Astrocyte (in vitro differentiated cells and primary cell): ENCODE data around the gene AUTS2. TPM values are rescaled to one million over a fixed set of nuclear protein-coding genes. Genes with fewer than 3 reads are reported as not detected.

Experiments
- DNase-seq: peaks from one replicate; pipeline ENCODE4 v3.0.0-alpha.2; 2010; ENCODE audit warnings: low read depth
- FAIRE-seq: peaks from 2 replicates; lab custom pipeline; 2011; peaks lifted over from hg19 to GRCh38; lab: Jason Lieb, UNC
- H2AFZ ChIP-seq: 2 replicates; pipeline ENCODE4 v1.6.0; 2012; ENCODE audit warnings: low read depth, low read length, inconsistent platforms
- H3K27ac ChIP-seq: 2 replicates; pipeline ENCODE4 v1.5.1; 2011; ENCODE audit warnings: low read depth, low read length, inconsistent platforms
- H3K27me3 ChIP-seq: 2 replicates; pipeline ENCODE4 v1.6.0; 2011; ENCODE audit warnings: low read length, inconsistent platforms; ENCODE audit not compliant: insufficient read depth
- H3K36me3 ChIP-seq: 2 replicates; pipeline ENCODE4 v1.5.1; 2011; ENCODE audit warnings: low read length, inconsistent platforms; ENCODE audit not compliant: insufficient read depth
- H3K4me1 ChIP-seq: 2 replicates; pipeline ENCODE4 v1.5.1; 2011; ENCODE audit warnings: low read length, inconsistent platforms; ENCODE audit not compliant: insufficient read depth
- H3K4me2 ChIP-seq: 2 replicates; pipeline ENCODE4 v1.6.0; 2012; ENCODE audit warnings: low read length, inconsistent platforms
- H3K4me3 ChIP-seq: 2 replicates; pipeline ENCODE4 v1.5.1; 2011; ENCODE audit warnings: low read depth, mild to moderate bottlenecking, low read length, inconsistent platforms; ENCODE audit not compliant: insufficient read depth
- H3K79me2 ChIP-seq: 2 replicates; pipeline ENCODE4 v1.6.0; 2012; ENCODE audit warnings: mild to moderate bottlenecking, low read length, inconsistent platforms; ENCODE audit not compliant: insufficient read depth
- H3K9ac ChIP-seq: 2 replicates; pipeline ENCODE4 v1.6.0; 2012; ENCODE audit warnings: mild to moderate bottlenecking, low read length, inconsistent platforms
- H3K9me3 ChIP-seq: 2 replicates; pipeline ENCODE4 v1.5.1; 2012; ENCODE audit warnings: low read depth, mild to moderate bottlenecking, low read length, inconsistent platforms; ENCODE audit not compliant: insufficient read depth
- H4K20me1 ChIP-seq: 2 replicates; pipeline ENCODE4 v1.6.0; 2012; ENCODE audit warnings: low read length, inconsistent platforms; ENCODE audit not compliant: insufficient read depth
- H3K27ac Mint-ChIP-seq: one replicate; pipeline ENCODE4 v1.8.0; 2021; ENCODE audit warnings: mild to moderate bottlenecking, mixed read lengths; ENCODE audit not compliant: unreplicated experiment
- H3K27me3 Mint-ChIP-seq: one replicate; pipeline ENCODE4 v1.8.0; 2021; ENCODE audit warnings: low read depth, mixed read lengths; ENCODE audit not compliant: unreplicated experiment
- H3K36me3 Mint-ChIP-seq: one replicate; pipeline ENCODE4 v1.8.0; 2021; ENCODE audit warnings: low read depth, mixed read lengths; ENCODE audit not compliant: unreplicated experiment
- H3K4me1 Mint-ChIP-seq: one replicate; pipeline ENCODE4 v1.8.0; 2021; ENCODE audit warnings: low read depth, mixed read lengths; ENCODE audit not compliant: unreplicated experiment
- H3K4me3 Mint-ChIP-seq: one replicate; pipeline ENCODE4 v1.8.0; 2021; ENCODE audit warnings: mild to moderate bottlenecking, moderate library complexity, mixed read lengths; ENCODE audit not compliant: unreplicated experiment
- H3K9me3 Mint-ChIP-seq: one replicate; pipeline ENCODE4 v1.8.0; 2021; ENCODE audit warnings: mild to moderate bottlenecking, mixed read lengths; ENCODE audit not compliant: unreplicated experiment
- EZH2 ChIP-seq: IDR thresholded peaks from 2 replicates; pipeline ENCODE4 v1.6.1; 2012; ENCODE audit warnings: mild to moderate bottlenecking, low read length, inconsistent platforms; ENCODE audit not compliant: insufficient read depth
- total RNA-seq: library from RNA; stranded (reverse); gene quantifications from 2 replicates; pipeline ENCODE4 v1.2.1, GENCODE V29; 2021
- TF ChIP-seq, protein P1 (sequence below): IDR thresholded peaks from 2 replicates; pipeline ENCODE4 v1.5.1; 2011; ENCODE audit warnings: low read depth, mild to moderate bottlenecking, inconsistent platforms, low read length, moderate library complexity; ENCODE audit not compliant: insufficient read depth

Gene AUTS2
- total RNA-seq, 1 donor from 2014 or later = 73.2 TPM

DNA sequence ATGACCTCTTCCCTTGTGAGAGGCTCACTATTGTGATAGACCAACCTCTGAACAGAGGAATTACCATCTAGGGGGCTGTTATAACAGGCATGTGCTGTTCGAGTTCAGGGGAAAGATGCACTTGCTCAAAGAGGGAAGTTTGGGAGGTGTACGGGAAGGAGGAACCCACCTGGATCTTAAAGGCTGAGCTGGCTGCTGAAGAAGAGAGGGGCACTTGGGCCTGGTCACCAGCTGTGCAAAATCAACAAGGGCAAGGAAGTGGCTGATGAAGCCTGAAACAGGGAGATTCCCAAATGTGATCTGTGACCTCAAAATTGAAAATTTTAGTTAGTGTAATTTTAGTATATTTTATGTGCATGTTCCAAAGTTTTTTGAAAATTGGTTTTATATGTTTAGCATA, 407.2 kb downstream of the AUTS2 start:
- Mint-ChIP-seq H3K27ac (no peak overlapping the region), H3K4me1 (peaks cover 12% of the 10 kb centered on the region), H3K4me3 (no peak overlapping the region), H3K27me3 (no peaks in the 10 kb centered on the region), H3K9me3 (no peaks in the 10 kb centered on the region), H3K36me3 (no peaks in the 10 kb centered on the region)
- no peak overlapping the region for H3K9ac ChIP-seq
- TF ChIP-seq EZH2 = no peak
- TF ChIP-seq, protein P1, sequence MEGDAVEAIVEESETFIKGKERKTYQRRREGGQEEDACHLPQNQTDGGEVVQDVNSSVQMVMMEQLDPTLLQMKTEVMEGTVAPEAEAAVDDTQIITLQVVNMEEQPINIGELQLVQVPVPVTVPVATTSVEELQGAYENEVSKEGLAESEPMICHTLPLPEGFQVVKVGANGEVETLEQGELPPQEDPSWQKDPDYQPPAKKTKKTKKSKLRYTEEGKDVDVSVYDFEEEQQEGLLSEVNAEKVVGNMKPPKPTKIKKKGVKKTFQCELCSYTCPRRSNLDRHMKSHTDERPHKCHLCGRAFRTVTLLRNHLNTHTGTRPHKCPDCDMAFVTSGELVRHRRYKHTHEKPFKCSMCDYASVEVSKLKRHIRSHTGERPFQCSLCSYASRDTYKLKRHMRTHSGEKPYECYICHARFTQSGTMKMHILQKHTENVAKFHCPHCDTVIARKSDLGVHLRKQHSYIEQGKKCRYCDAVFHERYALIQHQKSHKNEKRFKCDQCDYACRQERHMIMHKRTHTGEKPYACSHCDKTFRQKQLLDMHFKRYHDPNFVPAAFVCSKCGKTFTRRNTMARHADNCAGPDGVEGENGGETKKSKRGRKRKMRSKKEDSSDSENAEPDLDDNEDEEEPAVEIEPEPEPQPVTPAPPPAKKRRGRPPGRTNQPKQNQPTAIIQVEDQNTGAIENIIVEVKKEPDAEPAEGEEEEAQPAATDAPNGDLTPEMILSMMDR = no peak
- no peaks in the 10 kb centered on the region for H3K9me3 ChIP-seq
- H3K27me3 ChIP-seq = no peaks in the 10 kb centered on the region
- no peak overlapping the region for H3K27ac ChIP-seq
- DNase-seq (no peak), FAIRE-seq (no peak)
- H3K4me3 ChIP-seq = no peak overlapping the region
- H3K36me3 ChIP-seq = no peaks in the 10 kb centered on the region
- H3K79me2 ChIP-seq = no peaks in the 10 kb centered on the region
- no peak overlapping the region for H3K4me2 ChIP-seq
- no peaks in the 10 kb centered on the region for H3K4me1 ChIP-seq
- H2AFZ ChIP-seq = no peak overlapping the region
- peaks cover 8% of the 10 kb centered on the region for H4K20me1 ChIP-seq

DNA sequence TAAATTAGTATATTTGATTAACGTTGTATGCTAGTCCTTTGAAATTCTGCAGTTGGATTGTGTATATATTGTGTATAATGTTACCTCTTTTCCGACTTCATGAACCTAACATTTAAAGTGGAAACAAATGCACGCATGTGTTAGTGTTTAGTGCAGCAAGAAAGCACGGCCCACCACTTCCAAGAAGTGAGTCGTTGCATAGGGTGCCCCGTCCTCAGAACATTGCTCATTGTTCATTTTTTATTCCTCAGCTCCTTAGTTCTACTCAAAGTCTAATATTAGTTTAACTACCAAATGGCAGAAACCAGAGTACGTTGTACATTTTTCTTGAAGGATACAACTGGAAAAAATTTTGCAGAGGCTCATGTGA, 407.6 kb downstream of the AUTS2 start:
- Histone ChIP-seq H2AFZ (no peak overlapping the region), H3K79me2 (no peaks in the 10 kb centered on the region), H3K27me3 (no peaks in the 10 kb centered on the region), H3K9ac (no peak overlapping the region), H3K27ac (no peak overlapping the region), H3K36me3 (no peaks in the 10 kb centered on the region), H3K4me1 (no peaks in the 10 kb centered on the region), H3K4me3 (no peak overlapping the region), H4K20me1 (peaks cover 8% of the 10 kb centered on the region), H3K9me3 (no peaks in the 10 kb centered on the region), H3K4me2 (peak overlapping the region; percentile 48)
- H3K9me3 Mint-ChIP-seq = no peaks in the 10 kb centered on the region
- no peaks in the 10 kb centered on the region for H3K27me3 Mint-ChIP-seq
- TF ChIP-seq, protein P1 = no peak
- TF ChIP-seq EZH2 = no peak
- no peak overlapping the region for H3K4me3 Mint-ChIP-seq
- H3K4me1 Mint-ChIP-seq = peaks cover 12% of the 10 kb centered on the region
- no peak for DNase-seq
- H3K27ac Mint-ChIP-seq = no peak overlapping the region
- H3K36me3 Mint-ChIP-seq = no peaks in the 10 kb centered on the region
- no peak for FAIRE-seq

DNA sequence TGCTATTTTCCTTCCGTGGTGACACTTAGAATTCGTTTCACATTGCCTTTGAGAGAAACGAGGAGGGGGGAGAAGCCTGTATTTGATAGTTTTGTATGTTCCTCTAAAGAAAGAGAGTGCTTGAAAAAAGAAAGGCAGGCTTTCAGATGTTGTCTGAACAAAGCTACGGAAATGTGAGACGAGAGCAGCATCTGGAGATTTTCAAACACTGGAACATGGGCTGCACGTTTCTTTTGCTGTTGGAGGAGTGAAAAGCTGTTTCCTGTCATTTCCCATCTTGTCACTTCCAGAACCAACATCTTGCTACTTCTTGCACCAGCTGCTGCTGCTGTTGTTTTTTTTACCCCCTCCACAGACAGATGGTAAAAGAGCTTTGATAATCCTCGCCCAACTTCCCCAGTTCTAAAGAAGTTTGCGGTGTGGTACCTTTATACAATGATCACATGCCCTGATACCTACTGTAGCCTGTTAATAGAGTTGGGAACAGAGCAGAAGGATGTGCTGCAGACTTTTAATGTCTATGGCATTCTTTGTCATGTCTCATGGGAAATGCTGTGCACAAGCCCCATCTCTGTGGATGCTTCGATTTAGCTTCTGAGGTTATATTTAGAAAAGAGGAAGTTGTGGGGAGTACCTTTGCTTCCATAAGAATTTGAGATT, 408.1 kb downstream of the AUTS2 start:
- Mint-ChIP-seq H3K4me1 (peaks cover 12% of the 10 kb centered on the region), H3K9me3 (no peaks in the 10 kb centered on the region), H3K27ac (no peak overlapping the region), H3K4me3 (no peak overlapping the region), H3K36me3 (no peaks in the 10 kb centered on the region), H3K27me3 (no peaks in the 10 kb centered on the region)
- H3K27me3 ChIP-seq = no peaks in the 10 kb centered on the region
- H3K9me3 ChIP-seq = no peaks in the 10 kb centered on the region
- no peaks in the 10 kb centered on the region for H3K79me2 ChIP-seq
- no peak overlapping the region for H3K27ac ChIP-seq
- TF ChIP-seq EZH2 = no peak
- TF ChIP-seq, protein P1 = no peak
- peaks cover 3% of the 10 kb centered on the region for H4K20me1 ChIP-seq
- H3K4me3 ChIP-seq = no peak overlapping the region
- H2AFZ ChIP-seq = no peak overlapping the region
- H3K36me3 ChIP-seq = no peaks in the 10 kb centered on the region
- DNase-seq = no peak
- H3K9ac ChIP-seq = no peak overlapping the region
- FAIRE-seq = no peak
- peak overlapping the region; percentile 48 for H3K4me2 ChIP-seq
- H3K4me1 ChIP-seq = no peaks in the 10 kb centered on the region
